ENCODE measurements around the gene KCNK17.
"Not testable (repeated sequence)": the region's sequence is repeated elsewhere in the genome, so short reads cannot be mapped to it uniquely, and the experiment has no call there.

Gene KCNK17

DNA sequence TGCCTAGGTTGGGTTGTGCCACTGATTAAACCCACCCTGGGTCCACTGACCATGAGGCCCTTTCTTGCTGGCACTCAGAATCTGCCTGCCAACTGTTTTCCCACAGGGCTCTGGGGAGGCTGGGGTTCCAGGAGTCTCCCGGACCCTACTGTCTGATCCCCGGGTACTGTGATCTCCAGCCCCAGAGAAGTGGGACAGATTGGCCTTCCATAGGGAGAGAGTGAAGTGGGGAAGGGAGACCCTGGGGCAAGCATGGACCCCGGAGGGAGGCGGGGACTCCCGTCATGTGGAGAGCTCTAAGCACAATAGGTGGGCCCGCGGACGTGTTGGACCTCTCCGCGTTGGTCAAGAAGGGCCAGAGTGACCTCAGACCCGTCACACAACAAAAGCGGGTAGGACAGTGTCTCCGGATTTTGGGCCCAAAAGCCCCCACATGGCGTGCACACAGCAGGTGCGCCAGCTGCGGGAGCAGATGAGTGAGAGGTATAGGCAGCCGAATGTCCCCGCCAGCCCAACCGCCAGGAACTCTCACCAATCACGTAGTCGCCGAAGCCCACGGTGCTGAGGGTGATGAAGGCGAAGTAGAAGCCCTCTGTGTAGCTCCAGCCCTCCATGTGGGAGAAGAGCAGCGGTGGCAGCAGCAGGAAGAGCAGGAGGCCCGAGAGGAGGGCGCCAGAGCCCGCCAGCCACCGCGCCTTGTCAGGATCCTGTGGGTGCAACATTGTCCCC, 10.6 kb downstream of the KCNK17 start:
- in situ Hi-C loops (cut with HindIII; ENCODE audit: low sequenced_read_pairs): no loop called here

DNA sequence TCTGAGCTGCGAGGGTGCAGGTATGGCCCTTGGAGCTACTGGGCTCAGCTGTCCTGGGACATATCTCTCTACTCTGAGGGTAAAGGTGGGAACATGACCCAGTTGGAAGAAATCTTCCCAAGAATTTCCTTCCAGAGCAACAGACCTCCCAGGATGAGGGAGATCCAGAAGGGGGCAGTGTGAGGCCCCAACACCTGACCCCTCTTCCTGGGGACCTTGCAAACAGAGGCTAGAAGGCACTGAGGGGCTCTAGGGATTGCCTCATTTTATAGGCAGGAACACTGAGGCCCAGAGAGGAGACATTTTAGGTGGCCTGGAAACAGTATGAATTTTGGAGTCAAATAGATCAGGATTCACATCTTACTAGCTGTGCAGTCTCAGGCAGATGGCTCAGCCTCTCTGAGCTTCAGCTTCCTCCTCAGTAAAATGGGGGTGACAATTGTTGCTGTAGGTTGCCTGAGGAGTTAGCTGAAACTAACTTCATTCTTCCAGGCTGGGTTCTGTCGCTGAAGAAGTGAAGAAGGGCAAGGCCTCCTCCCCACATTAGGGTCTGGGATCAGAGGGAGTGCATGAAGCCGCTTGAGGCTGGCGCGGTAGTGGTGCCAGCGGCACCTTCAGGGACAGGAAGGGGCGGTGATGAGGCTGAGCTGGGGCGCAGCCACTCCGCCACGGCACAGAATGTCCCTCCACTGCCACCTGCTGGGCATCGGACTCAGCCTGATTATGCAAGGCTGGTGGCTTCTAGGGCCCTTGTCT, 11.4 kb downstream of the KCNK17 start:
- in situ Hi-C loops (cut with HindIII; ENCODE audit: low sequenced_read_pairs): no loop called here

DNA sequence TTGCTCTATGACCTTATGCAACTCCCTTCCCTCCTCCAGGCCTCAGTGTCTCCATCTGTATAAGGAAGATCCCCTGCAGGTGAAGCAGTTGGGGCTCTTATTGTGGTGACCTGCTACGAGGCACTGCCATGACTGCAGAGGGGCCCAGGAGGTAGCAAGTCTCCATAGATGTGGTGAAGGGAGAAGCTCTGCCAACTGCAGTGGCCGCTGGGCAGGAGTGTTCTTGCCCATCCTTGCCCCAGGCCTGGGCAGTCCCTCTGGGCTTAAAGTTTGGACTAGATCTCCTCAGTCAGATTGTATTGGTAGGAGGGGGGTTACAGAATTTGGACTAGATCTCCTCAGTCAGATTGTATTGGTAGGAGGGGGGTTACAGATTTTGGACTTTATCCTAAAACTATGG, 12.2 kb downstream of the KCNK17 start:
- in situ Hi-C loops (cut with HindIII; ENCODE audit: low sequenced_read_pairs): no loop called here

DNA sequence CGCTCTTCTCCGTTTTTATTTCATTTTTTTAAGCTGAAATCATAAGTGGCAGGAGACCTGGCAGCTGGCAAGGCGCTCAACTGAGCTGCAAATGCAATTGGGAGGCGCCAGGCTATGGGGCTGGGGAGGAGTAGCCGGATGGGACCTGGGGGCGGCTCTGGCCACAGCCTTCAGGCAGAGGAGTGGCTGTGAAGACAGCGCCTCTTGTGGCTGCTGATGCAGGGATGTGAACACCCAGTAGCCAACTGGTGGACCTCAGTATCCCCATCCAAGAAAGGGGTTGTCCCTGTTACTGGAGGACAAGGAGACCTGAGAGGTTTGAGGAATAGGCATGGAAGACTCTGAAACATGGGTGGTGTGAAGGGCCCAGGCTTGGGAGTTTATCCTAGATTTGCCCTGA, 12.6 kb downstream of the KCNK17 start:
- in situ Hi-C loops (cut with HindIII; ENCODE audit: low sequenced_read_pairs): no loop called here

DNA sequence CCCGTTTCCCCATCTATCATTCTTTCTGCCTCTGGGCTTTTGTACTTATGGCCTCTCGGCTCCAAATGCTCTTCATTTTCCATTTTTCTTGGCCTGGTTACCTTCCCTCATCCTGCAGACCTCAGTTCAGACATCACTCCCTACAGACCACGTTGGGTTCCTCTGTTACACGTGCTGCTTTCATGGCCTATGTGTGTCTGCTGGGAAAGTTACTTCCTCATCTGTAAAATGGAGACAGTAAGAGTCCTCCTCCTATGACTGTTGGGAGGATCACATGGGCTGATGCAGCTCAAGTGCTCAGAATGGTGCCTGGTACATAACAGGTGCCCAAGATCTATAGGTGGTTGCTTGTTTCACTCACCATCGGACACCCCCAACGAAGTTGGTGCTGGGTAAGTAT, 13.5 kb downstream of the KCNK17 start:
- in situ Hi-C loops (cut with HindIII; ENCODE audit: low sequenced_read_pairs): no loop called here

DNA sequence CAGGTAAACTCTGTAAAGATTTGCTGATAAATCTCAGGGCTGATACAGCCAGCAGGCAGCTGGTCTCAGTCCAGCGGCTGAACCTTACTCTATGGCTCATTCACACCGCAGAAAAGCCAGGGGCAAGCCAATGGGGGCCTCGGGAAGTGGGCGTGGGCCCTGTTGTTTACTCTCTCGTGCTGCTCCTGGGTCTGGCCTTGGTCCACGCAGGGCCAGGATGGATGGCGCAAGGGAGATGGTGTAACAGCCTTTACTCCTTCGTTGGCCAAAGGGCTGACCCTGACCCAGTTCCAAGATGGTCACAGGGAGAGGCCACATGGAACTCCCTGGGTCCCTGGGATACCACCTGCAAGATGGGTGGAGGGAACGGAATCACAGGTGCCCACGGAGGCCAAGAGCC, 16.2 kb downstream of the KCNK17 start:
- in situ Hi-C loops (cut with HindIII; ENCODE audit: low sequenced_read_pairs): no loop called here

DNA sequence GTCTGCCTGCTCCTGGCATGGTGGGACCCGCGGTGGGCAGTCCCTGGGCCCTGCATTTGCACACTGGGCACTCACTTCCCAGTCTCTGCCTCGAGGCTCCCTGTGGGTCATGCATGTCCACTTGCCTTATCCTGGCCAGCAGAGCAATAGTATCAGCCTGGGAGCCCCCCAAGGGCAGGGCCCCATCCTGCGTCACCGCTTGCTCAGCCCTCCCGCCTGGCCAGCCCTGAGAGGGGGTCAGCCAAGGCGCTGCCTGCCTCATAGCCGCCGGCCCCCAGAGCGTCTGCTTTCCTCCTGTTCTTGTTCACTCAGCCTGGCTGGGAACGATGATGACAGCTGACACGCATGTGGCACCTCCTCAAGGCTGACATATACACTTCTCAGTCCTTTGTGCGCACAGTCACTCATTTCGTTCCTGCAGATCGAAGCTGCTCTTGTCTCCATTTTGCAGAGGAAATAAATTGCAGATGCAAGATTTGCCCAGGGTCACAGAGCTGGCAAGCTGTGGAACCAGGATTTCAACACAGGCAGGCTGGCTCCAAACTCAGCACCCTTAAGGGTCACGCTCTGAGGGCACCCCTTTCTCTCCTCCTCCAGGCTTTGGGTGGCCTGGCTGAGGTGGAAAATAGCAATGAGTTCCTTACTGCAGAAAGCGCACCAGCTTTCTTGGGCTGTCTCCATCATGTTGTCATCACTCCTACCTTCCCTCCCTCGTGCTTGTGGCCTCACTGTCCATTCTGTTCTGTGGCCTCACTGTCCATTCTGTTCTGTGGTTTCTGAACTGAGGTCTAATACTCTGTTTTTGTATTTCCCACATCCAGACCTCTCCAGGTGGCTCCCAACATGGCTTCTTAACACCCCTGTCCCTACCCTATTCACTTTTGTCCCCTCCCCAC, 17.2 kb downstream of the KCNK17 start:
- in situ Hi-C loops (cut with HindIII; ENCODE audit: low sequenced_read_pairs): no loop called here

DNA sequence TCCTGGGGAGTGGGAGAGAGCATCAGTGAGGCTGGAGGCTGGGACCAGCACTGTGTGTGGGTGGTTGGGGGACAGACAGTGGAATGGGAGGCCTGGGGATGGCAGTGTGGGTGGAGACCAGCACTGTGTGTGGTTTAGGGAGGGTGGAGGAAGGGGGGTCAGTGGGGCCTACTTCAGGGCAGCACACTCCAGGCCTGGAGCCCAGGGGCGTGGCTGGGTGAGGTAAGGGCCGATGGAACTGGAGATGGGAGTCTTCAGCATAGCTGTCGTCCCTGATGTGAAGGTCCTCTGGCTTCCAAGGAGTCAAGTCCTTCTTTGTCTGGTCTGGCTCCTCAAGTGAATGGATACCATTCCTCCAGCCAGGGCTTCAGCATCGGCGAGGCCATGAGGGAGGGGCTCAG, 18.6 kb downstream of the KCNK17 start:
- in situ Hi-C loops (cut with HindIII; ENCODE audit: low sequenced_read_pairs): no loop called here

DNA sequence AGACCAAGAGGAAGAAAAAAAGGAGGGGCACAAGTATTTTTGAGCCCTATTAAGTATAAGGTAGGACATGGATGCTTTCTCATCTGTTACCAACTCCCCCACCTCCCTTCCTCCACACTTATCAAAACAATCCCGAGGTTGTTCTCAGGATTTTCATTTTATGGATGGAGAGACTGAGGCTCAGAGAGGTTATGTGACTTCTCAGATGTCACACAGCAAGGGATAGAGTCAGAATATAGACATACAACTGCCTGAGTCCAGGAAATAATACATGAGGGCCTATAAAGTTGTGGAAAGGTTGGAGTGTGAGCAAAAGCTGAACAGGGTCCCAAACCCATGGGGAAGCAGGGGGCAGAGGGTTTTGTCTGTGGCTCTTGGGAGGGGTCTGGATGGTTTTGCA, 19.3 kb downstream of the KCNK17 start:
- in situ Hi-C loops (cut with HindIII; ENCODE audit: low sequenced_read_pairs): no loop called here

DNA sequence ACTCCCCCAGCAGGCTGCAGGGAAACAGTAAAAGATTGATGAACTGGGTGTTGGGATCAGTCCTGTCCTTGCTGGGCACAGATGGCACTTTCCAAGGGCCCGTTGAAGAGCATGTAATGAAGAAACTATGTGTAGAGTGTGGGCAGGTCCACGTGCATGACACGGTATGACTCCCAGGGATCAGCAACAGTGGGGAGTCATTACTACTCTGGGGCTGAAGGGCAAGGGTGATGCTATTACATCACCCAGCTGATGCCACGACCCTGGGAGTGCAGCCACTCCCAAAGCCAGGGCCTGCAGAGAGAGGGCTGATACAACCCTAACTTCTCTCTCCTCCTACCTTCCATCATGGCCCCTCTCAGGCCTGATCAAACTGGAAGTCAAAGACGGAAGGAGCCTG, 20.1 kb downstream of the KCNK17 start:
- in situ Hi-C loops (cut with HindIII; ENCODE audit: low sequenced_read_pairs): no loop called here

DNA sequence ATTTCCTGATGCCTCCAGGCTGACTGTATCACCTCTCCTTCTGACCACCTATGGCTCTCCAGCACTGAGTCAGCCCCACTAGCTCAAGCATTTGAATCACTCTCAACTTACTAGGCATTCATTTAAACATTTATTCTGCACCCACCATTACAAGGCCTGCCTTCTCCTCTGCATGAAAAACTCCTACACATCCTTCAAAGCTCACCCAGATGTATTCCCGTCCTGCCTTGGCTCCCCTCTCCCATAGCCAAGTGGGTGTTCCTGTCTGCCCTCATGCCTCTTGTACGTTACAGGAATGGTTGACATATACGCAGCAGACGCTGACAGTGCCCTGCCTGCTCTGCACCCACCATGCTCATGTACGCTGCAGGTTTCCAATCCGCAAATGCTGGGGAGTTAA, 21.6 kb downstream of the KCNK17 start:
- in situ Hi-C loops (cut with HindIII; ENCODE audit: low sequenced_read_pairs): no loop called here

DNA sequence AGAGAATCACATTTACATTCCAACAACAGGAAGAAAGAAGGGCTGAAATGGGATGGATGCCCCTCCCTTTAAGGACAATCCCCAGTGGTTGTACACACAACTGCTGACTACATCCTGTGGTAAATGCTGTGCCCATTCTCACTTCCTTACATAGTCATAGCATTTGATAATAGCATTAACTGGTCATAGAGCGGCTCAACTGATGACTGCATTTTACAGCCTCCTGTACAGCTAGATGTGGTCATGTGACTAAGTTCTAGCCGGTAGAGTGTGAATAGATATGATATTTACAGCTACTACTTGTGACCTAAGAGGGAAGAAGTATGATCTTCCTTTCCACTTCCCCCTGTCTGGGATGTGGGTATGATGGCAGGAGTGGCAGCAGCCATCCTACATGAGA, 24.7 kb downstream of the KCNK17 start:
- in situ Hi-C loops (cut with HindIII; ENCODE audit: low sequenced_read_pairs): no loop called here

DNA sequence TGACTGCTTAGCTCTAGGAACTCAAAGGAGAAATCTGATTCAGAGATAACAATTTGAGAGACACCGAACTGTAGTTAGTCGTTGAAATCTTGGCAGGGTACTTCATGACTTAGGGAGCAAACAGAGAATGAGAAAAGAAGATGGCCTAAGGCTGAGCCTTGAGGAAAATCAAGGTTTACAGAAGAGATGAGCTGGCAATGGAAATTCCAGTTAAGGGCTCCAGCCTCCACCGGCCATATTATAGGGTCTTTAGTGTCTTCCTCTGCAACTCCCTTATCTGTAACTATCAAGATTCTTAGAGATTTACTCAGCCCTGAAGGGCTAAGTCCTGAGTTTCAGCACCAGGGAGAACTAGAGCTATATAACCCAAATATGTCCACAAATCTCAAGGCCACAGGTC, 26.6 kb downstream of the KCNK17 start:
- in situ Hi-C loops (cut with HindIII; ENCODE audit: low sequenced_read_pairs): no loop called here

DNA sequence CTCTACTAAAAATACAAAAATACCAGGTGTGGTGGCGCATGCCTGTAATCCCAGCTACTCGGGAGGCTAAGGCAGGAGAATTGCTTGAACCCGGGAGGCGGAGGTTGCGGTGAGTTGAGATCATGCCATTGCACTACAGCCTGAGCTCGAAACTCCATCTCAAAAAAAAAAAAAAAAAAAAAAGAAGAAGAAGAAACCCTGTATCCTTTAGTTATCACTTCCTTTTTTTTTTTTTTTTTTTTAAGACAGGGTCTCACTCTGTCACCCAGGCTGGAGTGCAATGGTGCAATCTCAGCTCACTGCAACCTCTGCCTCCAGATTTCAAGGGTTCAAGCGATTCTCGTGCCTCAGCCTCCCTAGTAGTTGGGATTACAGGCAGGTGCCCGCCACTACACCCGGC, 27.6 kb downstream of the KCNK17 start:
- in situ Hi-C loops (cut with HindIII; ENCODE audit: low sequenced_read_pairs): not testable (repeated sequence)

DNA sequence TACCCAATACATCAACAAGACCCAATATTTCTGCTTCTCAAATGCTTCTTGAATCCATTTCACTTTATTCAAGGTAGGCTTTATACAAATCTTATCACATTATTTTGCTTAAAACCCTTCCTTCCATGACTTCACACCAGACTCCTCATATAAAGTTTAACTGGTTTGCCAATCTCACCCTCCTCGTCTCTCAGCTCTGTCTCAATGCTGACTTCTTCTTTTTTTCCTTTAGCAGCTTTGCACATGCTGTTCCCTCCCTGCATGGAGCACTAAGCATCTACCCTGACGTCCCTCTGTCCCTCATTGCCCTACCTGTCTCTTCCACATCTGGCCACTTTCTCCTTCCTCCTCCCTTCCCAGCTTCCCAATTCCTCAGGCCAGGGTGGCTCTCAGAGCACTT, 31.4 kb downstream of the KCNK17 start:
- in situ Hi-C loops (cut with HindIII; ENCODE audit: low sequenced_read_pairs): loop anchor here (5.0 kb wide), 1 partner anchor 100 kb away; no protein-coding TSS in a partner anchor

DNA sequence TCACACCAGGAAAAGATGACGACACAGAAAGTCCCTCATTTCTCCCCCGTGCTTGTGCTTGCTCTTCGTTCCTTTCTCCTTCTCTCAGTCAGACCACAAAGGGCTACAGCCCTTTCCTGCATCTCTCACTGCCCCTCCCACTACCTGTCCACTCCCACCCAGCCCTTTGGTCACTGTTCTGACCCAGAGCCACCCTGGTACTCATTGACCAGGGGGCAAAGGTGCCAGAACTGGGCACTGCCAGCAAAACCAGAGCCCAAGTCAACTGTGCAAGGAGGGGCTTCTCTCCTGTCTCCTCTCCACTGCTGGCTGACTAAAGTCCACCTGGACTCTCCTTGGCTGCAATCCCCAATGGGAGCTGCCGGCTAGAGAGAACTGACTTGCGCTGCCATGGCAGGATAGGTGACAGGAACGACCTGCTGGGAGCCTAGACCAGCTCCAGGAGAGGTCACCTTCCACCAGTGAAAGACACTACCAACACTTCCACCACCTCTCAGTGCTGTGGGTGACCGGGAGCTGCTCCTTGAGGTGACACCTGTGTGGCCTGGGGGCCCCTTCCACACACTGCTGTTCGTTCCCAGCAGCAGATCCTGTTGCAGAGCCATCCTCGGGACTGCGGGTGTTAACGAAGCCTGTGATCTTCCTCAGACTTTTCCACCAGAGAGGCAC, 32.8 kb downstream of the KCNK17 start:
- in situ Hi-C loops (cut with HindIII; ENCODE audit: low sequenced_read_pairs): loop anchor here (5.0 kb wide), 1 partner anchor 99 kb away; no protein-coding TSS in a partner anchor

DNA sequence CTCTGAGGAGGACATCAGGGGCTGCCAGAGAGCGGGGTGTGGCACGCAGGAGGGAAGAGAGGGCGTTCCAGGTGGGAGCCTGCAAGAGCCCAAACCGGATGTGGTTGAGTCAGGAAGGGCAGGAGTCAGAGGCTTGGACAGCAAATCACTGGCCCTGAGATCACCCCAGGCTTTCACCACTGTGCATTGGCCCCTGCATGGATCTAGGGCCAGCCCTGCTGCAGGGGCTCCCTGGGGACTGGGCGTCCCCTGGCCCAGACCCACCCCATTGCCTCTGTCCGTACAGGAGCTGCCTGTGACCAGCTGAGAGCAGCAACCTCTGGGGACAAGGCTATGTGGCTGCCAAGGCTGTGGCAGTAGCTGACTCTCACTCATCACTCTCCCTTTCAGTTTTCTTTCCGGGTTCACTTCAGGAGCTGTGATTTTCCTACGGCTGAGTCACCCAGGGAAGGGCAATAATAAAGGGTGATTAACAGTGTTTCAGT, 33.9 kb downstream of the KCNK17 start:
- in situ Hi-C loops (cut with HindIII; ENCODE audit: low sequenced_read_pairs): loop anchor here (5.0 kb wide), 1 partner anchor 98 kb away; no protein-coding TSS in a partner anchor

DNA sequence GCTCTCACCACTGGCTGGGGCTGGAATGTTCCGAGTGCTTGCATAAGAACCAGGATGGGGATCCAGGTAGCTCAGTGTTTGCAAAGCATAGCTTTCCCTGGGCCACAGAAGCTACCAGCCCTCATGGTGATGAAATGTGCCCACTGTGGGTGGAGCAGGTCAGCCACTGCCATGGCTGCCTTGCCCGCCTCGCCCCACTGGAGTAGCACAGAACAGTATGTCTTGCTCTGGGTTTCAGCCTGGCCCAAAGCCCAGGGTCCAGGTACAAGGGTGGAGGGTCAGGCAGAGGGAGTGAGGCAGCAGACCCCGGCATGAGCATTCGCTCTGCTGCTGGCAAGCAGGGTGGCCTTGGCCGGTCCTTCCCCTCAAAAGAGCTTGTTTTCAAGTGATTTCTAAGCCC, 34.7 kb downstream of the KCNK17 start:
- in situ Hi-C loops (cut with HindIII; ENCODE audit: low sequenced_read_pairs): no loop called here

DNA sequence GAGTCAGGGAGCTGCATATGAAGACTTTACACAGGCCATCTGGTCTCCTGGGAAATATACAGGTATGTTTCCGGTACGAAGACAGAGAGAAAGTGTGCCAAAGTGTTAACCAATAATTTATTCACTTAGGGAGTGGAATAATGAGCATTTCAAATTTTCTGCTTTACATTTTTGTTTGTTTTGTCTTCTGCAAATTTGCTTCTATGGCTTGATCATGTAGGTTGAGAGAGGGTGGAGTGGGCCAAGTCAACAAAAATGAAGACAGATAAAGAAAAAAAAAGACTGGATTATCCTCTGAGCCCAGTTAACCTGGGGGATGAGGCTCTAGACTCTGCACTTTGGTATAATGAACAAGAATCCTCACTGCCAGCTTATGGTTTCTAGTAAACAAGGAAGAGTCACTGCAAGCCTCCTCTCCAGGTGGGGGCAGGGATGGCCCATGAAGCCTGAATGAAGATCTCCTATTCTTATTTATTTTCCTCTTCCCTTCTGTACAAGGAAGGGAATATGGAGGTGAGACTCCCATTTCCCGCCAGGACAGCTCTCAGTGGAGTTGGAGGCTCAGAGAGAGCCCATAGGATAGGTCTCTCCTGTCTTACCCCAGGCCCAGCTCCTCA, 37.7 kb downstream of the KCNK17 start:
- in situ Hi-C loops (cut with HindIII; ENCODE audit: low sequenced_read_pairs): no loop called here

DNA sequence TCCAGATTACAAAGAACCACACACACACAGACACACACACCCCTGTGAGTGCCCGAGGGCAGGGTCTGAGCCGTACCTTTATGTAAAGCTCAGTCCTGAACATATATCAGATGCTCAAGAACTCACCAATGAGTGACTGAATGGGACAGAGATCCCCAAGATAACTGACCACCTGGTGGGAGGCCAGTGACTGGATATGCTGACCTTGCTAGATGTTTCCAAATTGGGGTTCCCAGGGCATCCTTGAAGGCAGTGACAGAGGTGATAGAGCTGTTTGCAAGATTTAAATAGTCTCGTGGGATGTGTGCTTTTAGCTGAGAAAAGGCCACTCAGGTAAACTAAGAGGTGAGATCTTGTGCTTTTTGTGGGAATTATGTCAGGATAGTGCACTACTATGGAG, 39.3 kb downstream of the KCNK17 start:
- in situ Hi-C loops (cut with HindIII; ENCODE audit: low sequenced_read_pairs): no loop called here

Measured in DLD1 (cell line).